HepG2 (cell line): ENCODE results near the gene CEBPB. TPM values are rescaled to one million over a fixed set of nuclear protein-coding genes. Genes with fewer than 3 reads are reported as not detected.

Experiments
- AGO1 ChIP-seq: fragments of 200-400 bp; formaldehyde crosslinking; IDR thresholded peaks from 2 replicates; pipeline ENCODE4 v1.6.1; 2017; ENCODE audit warnings: mild to moderate bottlenecking, low read depth, low read length, moderate library complexity; ENCODE audit not compliant: poor library complexity, severe bottlenecking
- FOXA3 ChIP-seq: IDR thresholded peaks from 2 replicates; pipeline ENCODE4 v1.6.1; 2016; ENCODE audit warnings: missing genetic modification reagents, missing compliant biosample characterization
- GABPB1 ChIP-seq: IDR thresholded peaks from 2 replicates; pipeline ENCODE4 v1.6.1; 2016; ENCODE audit warnings: mild to moderate bottlenecking, missing genetic modification reagents, moderate library complexity, missing compliant biosample characterization
- HMGA1 ChIP-seq: sonication (generic); formaldehyde crosslinking; conservative IDR thresholded peaks from 2 replicates; pipeline ENCODE4 v1.4.0; 2020; ENCODE audit warnings: missing genetic modification reagents
- MXD3 ChIP-seq: IDR thresholded peaks from 2 replicates; pipeline ENCODE4 v1.6.1; 2016; ENCODE audit warnings: mild to moderate bottlenecking, missing biosample characterization, missing genetic modification reagents
- NRL ChIP-seq: sonication (generic); formaldehyde crosslinking; IDR thresholded peaks from 2 replicates; pipeline ENCODE4 v1.5.0; 2020; ENCODE audit warnings: missing genetic modification reagents, mild to moderate bottlenecking, moderate library complexity, borderline replicate concordance
- PRDM15 ChIP-seq: sonication (generic); formaldehyde crosslinking; IDR thresholded peaks from 2 replicates; pipeline ENCODE4 v1.4.0; 2020; ENCODE audit warnings: missing genetic modification reagents
- RORA ChIP-seq: sonication (generic); formaldehyde crosslinking; IDR thresholded peaks from 2 replicates; pipeline ENCODE4 v1.5.0; 2020; ENCODE audit warnings: mild to moderate bottlenecking, missing genetic modification reagents, moderate library complexity
- SYNCRIP ChIP-seq: fragments of 200-400 bp; formaldehyde crosslinking; IDR thresholded peaks from 2 replicates; pipeline ENCODE4 v1.6.1; 2018; ENCODE audit warnings: mild to moderate bottlenecking, low read depth, low read length; ENCODE audit not compliant: insufficient read depth
- ZNF232 ChIP-seq: sonication (generic); formaldehyde crosslinking; IDR thresholded peaks from 2 replicates; pipeline ENCODE4 v1.4.0; 2020; ENCODE audit warnings: missing genetic modification reagents, borderline replicate concordance
- ZNF329 ChIP-seq: sonication (generic); formaldehyde crosslinking; IDR thresholded peaks from 2 replicates; pipeline ENCODE4 v1.9.0; 2021; ENCODE audit warnings: low read depth, mild to moderate bottlenecking, missing genetic modification reagents
- ZNF335 ChIP-seq: sonication (generic); formaldehyde crosslinking; IDR thresholded peaks from 2 replicates; pipeline ENCODE4 v1.4.0; 2020; ENCODE audit warnings: missing genetic modification reagents
- ZNF512 ChIP-seq: sonication (generic); formaldehyde crosslinking; IDR thresholded peaks from 2 replicates; pipeline ENCODE4 v1.4.0; 2020; ENCODE audit warnings: mild to moderate bottlenecking, missing genetic modification reagents
- ZNF597 ChIP-seq: sonication (generic); formaldehyde crosslinking; IDR thresholded peaks from 2 replicates; pipeline ENCODE4 v1.5.0; 2020; ENCODE audit warnings: missing genetic modification reagents
- ZNF609 ChIP-seq: sonication (generic); formaldehyde crosslinking; IDR thresholded peaks from 2 replicates; pipeline ENCODE4 v1.4.0; 2020; ENCODE audit warnings: mild to moderate bottlenecking, missing genetic modification reagents, borderline replicate concordance
- ZNF891 ChIP-seq: sonication (generic); formaldehyde crosslinking; IDR thresholded peaks from 2 replicates; pipeline ENCODE4 v1.5.0; 2020; ENCODE audit warnings: mild to moderate bottlenecking, missing genetic modification reagents
- polyA plus RNA-seq, 8 experiments: library from polyadenylated mRNA; depleted of rRNA in 3 of 8; stranded (reverse) in 7 of 8; unstranded in 1 of 8; fragments of >200 nt; fragmentation: Illumina TruSeq in 4 of 8; extraction: Trizol in 4 of 8; gene quantifications; 2 replicates each; pipeline versions ENCODE4 v1.2.1 to v1.2.3, GENCODE V29; 2011 to 2016; ENCODE audit warnings: low read depth in 4 of 8, missing spikeins in 1 of 8, mixed read lengths in 1 of 8; ENCODE audit not compliant: insufficient read depth in 1 of 8
- total RNA-seq, 5 experiments: library from RNA; depleted of rRNA; stranded (reverse); fragments of >200 nt; fragmentation: Illumina TruSeq; extraction: Trizol; gene quantifications; 2 replicates each; pipeline ENCODE4 v1.2.3, GENCODE V29; 2016; ENCODE audit warnings: low read depth in 1 of 5

CEBPB gene
- total and polyA plus RNA-seq, 2 of the 13 experiments (the other 11 are each of a cell fraction or from before 2014, with no cell fraction given): 18.5 to 28.2 TPM

GRCh38 chr20:50190251-50191064 is at the start of gene CEBPB (continued):
- TF ChIP-seq ZNF609 (no peak; the same call in 1 of the 2 replicates), AGO1 (peak; percentile 83), FOXA3 (CRISPR knock-in tag) (peak; percentile 84), ZNF335 (CRISPR knock-in tag) (peak; percentile 80; the same call in 1 of the 2 replicates), PRDM15 (CRISPR knock-in tag) (0 out of 2 replicates have a peak, but pooled peaks have one; percentile 64), ZNF232 (CRISPR knock-in tag) (peak; percentile 48; the same call in 1 of the 2 replicates), SYNCRIP (no peak), ZNF891 (CRISPR knock-in tag) (peak; percentile 49; the same call in 1 of the 2 replicates), NRL (no peak; the same call in 1 of the 2 replicates), ZNF597 (no peak), MXD3 (CRISPR knock-in tag) (peak; percentile 98), ZNF512 (CRISPR knock-in tag) (0 out of 2 replicates have a peak, but pooled peaks have one; percentile 33), HMGA1 (CRISPR knock-in tag) (no peak), ZNF329 (CRISPR knock-in tag) (0 out of 2 replicates have a peak, but pooled peaks have one; percentile 72), GABPB1 (CRISPR knock-in tag) (peak; percentile 79), RORA (no peak)
